Ishikawa (cell line): ENCODE data around the gene SYT7.

Experiments used
- CEBPB ChIP-seq: IDR thresholded peaks from 2 replicates; pipeline ENCODE4 v1.6.1; 2012
- EP300 ChIP-seq: IDR thresholded peaks from 2 replicates; pipeline ENCODE4 v1.6.1; 2012; ENCODE audit warnings: borderline replicate concordance
- FOXM1 ChIP-seq: IDR thresholded peaks from 2 replicates; pipeline ENCODE4 v1.6.1; 2012; ENCODE audit warnings: low read depth, borderline replicate concordance
- RAD21 ChIP-seq: IDR thresholded peaks from 2 replicates; pipeline ENCODE4 v1.6.1; 2012; ENCODE audit warnings: low read depth
- TAF1 ChIP-seq: IDR thresholded peaks from 2 replicates; pipeline ENCODE4 v1.6.1; 2012; ENCODE audit warnings: low read depth, mild to moderate bottlenecking
- TCF12 ChIP-seq: IDR thresholded peaks from 2 replicates; pipeline ENCODE4 v1.6.1; 2012; ENCODE audit warnings: low read depth
- TEAD4 ChIP-seq: IDR thresholded peaks from 2 replicates; pipeline ENCODE4 v1.6.1; 2012
- YY1 ChIP-seq: IDR thresholded peaks from 2 replicates; pipeline ENCODE4 v1.6.1; 2012; ENCODE audit warnings: low read depth
- TF ChIP-seq, protein P1 (sequence below): IDR thresholded peaks from 2 replicates; pipeline ENCODE4 v1.6.1; 2012
- TF ChIP-seq, protein P2 (sequence below): IDR thresholded peaks from 2 replicates; pipeline ENCODE4 v1.6.1; 2012; ENCODE audit warnings: low read depth, mild to moderate bottlenecking

DNA sequence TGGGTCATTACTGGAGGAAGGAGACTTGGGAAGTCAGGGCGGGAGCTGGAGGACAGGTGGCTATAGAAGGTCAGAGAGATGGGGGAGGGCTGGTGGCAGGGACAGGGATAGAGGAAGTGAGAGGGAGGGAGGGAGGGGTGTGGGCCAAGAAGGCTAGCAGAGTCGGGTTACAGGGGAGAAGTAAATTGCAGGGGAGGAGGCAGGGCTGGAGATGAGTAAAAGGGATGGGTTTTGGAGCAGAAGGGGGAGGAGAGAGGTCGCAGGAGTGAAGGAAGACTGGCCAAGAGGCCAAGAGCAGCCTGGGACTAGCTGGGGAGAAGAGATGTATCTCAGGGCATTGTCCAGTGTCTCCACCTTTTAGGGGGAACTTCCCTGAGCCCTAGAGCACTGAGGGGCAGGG, 39.3 kb downstream of the SYT7 start:
- TF ChIP-seq, protein P1, sequence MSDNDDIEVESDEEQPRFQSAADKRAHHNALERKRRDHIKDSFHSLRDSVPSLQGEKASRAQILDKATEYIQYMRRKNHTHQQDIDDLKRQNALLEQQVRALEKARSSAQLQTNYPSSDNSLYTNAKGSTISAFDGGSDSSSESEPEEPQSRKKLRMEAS = no peak
- TF ChIP-seq EP300 = no peak
- TF ChIP-seq TAF1 = no peak
- no peak for TF ChIP-seq CEBPB
- TF ChIP-seq TCF12 = no peak
- TF ChIP-seq, protein P2, sequence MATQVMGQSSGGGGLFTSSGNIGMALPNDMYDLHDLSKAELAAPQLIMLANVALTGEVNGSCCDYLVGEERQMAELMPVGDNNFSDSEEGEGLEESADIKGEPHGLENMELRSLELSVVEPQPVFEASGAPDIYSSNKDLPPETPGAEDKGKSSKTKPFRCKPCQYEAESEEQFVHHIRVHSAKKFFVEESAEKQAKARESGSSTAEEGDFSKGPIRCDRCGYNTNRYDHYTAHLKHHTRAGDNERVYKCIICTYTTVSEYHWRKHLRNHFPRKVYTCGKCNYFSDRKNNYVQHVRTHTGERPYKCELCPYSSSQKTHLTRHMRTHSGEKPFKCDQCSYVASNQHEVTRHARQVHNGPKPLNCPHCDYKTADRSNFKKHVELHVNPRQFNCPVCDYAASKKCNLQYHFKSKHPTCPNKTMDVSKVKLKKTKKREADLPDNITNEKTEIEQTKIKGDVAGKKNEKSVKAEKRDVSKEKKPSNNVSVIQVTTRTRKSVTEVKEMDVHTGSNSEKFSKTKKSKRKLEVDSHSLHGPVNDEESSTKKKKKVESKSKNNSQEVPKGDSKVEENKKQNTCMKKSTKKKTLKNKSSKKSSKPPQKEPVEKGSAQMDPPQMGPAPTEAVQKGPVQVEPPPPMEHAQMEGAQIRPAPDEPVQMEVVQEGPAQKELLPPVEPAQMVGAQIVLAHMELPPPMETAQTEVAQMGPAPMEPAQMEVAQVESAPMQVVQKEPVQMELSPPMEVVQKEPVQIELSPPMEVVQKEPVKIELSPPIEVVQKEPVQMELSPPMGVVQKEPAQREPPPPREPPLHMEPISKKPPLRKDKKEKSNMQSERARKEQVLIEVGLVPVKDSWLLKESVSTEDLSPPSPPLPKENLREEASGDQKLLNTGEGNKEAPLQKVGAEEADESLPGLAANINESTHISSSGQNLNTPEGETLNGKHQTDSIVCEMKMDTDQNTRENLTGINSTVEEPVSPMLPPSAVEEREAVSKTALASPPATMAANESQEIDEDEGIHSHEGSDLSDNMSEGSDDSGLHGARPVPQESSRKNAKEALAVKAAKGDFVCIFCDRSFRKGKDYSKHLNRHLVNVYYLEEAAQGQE = no peak
- TF ChIP-seq YY1 = no peak
- TF ChIP-seq RAD21 = no peak
- TF ChIP-seq TEAD4 = no peak
- TF ChIP-seq FOXM1 = no peak
